Hematopoietic multipotent progenitor cell treated with erythropoietin and hydrocortisone succinate and interleukin-3 and kit ligand, for 4 days (in vitro differentiated cells): Measurements from ENCODE around the gene SAT1.

Source experiments
- DNase-seq: peaks from one replicate; pipeline ENCODE4 v3.0.0-alpha.2; 2015

The SAT1 gene

DNA sequence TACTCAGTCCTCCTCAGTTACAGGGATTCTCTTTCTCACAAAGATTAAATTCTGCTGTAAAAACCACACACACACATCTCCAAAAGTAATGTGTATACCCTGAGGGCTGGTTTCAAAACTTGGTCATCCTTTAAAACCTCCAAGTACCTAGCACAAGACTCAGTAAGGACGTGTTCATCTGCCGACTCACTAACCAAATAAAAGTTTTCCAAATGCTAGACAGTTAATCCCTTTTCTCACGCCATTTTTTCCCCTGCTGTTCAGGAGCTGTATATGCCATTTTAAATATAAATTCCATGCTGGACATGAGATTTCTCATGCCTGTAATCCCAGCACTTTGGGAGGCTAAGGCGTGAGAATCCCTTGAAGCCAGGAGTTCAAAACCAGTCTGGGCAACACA is 3.9 kb upstream of the SAT1 start:
- DNase-seq: no peak

- no peak for DNase-seq
Observed at GRCh38 chrX:23782455-23782854, 518 bp upstream of the SAT1 start.

DNA sequence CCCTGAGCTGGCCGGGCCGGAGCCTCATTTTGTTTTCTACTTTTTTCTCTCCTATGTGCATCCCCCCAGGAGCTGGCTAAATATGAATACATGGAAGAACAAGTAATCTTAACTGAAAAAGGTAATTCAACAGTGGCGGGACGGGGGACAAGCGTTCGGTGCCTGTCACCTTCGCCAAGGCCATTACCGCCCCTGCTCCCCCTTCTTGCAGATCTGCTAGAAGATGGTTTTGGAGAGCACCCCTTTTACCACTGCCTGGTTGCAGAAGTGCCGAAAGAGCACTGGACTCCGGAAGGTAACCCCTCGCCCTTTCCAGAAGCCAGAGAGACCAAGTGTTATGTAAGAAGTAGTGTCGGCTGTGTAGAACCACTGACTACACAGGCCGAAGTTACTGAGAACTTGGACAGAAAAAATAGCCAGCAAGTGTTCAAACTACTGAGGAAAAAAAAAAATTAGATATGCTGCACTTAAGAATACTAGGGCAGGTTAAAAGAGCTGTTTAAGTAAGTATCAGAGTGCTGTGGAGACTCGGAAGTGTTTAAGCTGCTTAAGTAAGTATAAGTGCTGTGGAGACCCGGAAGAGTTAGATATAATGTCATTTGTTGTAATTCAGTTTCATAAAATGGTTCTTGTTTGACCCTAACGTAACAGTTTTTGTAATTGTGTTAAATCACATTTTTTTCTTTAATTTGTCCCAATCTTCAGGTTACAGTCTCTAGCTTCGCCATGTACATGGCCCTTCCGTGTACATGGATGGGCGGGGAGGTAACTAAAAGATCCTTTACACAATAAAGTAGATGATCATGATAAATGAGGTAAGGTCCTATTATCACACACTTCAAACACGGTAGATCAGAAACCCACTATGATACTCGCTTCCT is 856 bp downstream of the SAT1 start:
- DNase-seq: peak; percentile 38

DNA sequence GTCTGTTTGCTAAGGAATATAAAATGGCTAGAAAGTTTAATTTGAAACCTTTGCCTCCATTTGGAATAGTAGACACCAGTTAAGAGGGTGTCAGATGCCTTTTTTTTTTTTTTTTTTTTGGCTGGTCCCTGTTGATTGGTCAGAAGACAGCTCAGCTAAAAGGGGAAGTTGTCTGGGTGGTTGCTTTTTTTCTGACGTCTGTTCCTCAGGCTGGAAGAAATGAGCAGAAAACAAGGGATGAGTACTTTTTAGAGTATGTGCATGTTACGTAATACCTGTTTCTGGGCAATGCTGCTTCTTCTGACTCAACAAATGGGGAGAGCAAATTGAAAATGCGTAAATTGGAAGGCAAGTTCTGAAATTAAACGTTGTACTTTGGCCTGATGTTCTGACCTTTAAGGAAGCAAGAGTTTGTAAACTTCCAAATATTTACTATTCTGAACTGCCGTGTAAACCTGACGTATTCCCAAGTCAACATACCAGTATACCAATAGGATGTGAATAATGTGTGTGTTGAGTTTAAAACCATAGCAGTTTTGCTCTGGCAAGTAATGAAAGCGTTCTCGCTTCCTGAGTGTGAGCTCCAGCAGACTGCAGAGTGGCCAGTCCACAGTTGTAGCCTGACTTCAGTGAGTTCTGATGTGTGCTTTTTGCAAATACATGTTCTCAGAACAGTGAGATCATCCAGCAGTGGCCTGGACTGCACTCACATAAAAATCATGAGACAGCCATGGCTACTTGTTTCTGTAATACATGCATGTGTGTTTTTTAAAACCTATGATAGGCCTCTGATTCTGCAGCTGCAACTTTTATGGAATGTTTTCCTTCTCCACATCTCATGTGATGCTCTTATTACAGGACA is 1.7 kb downstream of the SAT1 start:
- DNase-seq: peak; percentile 84

DNA sequence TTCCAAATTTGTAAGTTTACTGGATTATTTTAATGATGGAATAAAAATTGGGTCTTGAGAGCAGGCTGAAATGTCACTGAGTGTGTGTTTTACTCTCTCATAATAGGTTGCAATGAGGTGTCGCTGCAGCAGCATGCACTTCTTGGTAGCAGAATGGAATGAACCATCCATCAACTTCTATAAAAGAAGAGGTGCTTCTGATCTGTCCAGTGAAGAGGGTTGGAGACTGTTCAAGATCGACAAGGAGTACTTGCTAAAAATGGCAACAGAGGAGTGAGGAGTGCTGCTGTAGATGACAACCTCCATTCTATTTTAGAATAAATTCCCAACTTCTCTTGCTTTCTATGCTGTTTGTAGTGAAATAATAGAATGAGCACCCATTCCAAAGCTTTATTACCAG is 2.6 kb downstream of the SAT1 start:
- no peak for DNase-seq

DNA sequence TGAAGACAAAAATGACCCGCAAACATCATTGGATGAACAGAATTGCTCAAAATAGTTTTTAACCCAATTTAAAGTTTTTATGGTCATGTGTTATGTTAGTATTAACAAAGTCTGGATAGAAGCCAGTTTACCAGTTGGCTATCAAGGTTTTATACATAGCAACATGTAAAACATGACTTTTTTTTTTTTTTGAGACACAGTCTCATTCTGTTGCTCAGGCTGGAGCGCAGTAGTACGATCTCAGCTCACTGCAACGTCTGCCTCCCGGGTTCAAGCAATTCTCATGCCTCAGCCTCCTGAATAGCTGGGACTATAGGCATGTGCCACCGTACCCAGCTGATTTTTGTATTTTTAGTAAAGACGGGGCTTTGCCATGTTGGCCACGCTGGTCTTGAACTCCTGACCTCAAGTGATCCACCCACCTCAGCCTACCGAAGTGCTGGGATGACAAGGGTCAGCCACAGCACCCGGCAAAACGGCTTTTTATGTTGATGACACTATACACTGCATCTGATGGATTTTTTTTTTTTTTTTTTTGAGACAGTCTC is 3.4 kb downstream of the SAT1 start:
- DNase-seq: no peak

DNA sequence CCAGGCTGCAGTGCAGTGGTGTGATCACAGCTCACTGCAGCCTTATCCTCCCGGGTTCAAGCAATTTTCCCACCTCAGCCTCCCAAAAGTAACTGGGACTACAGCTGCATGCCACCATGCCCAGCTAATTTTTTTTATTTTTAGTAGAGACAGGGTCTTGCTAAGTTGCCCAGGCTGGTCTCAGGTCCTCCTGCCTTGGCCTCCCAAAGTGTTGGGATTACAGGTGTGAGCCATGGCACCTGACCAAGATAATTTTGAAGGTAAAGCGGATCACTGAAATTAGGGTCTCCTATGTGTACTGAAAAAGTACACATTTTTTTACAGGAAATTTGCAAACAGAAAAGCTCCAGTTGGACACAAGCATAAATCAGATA is 4.8 kb downstream of the SAT1 start:
- DNase-seq: no peak

DNA sequence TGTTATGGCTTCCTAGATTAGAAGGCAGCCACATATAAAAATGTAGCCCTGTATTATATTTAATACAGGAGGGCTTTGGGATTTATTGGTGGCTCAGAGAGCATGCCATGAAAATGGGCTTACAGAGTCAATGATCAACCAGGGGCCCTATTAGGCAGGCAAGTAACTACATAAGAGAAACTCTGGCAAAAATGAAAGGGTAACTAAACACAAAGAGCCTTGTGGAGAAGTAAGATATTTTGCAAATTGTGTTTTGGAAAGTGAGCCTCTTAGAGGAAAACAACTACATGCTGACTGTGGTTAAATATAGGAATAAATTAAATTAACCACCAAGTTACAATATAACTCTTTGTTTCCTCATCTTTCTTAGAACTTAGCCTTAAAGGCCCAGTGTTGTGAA is 5.5 kb downstream of the SAT1 start:
- DNase-seq: no peak

GRCh38 chrX:23788946-23789345 is 6.0 kb downstream of the SAT1 start:
- DNase-seq: no peak

DNA sequence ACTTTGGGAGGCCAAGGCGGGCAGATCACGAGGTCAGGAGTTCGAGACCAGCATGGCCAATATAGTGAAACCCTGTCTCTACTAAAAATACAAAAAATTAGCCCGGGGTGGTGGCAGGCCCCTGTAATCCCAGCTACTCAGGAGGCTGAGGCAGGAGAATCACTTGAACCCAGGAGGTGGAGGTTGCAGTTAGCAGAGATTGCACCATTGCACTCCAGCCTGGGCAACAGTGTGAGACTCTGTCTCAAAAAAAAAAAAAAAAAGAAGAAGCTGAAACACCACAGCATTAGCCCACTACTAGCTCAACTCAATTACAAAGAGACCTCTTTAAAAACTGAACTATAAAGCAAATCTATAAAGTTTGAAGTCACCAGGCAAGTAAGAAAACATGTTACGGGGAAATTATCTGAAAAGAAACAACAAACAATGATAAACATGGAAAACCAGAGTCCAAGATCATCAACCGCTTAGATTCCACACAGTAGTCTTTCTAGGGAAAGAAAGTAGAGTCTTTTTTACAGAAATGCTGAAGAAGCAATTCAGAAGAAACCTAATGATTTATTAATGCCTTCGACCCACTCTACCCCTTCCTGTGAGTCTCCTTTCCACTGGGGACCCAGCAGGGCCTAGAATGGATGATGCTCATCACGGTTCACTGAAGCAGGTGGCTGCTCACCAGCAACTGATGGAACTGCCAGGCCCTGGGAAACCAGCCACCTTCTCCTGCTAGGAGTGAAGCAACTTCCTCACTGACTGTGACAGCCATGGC is 6.6 kb downstream of the SAT1 start:
- no peak for DNase-seq

DNA sequence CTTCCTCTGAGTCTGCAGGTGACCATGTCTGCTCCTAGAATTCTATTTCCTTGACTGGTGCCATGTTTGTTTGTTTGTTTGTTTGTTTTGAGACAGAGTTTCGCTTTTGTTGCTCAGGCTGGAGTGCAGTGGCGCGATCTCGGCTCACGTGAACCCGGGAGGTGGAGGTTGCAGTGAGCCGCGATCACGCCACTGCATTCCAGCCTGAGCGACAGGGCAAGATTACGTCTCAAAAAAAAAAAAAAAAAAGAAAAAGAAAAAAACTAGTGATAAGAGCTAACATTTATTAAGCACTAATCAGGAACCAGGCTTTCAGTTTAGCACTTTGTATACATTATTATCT is 7.2 kb downstream of the SAT1 start:
- no peak for DNase-seq

DNA sequence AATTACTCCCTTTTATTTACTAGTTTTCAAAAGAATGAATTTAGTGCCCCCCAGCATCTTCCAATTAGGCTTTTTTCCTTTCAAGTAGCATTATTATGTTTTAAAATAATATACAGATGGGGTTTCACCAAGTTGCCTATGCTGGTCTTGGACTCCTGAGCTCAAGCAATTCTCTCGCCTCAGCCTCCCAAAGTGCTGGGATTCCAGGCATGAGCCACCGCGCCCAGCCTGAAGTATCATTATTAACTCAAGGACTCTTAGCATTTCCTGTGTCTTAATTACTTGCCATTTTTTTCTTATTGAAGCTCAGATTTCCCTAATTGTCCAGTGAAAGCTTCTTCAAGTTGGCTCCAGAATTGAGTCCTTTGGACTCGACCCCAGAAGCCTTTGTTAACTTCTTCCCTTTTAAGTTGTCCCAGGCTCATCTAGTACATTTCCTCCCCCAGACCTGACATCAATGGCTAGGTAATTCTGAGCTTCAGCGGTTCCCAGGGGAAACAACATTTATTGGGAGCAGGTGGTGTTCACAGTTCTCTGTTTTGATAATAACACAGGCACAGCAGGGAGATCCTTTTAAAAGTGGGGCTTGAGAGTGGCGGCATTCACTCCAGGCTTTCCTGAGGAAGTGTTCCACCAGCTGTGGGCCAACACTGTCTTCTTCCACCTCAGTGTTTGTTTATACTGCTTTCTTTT is 10.0 kb downstream of the SAT1 start:
- DNase-seq: no peak

GRCh38 chrX:23795221-23795620 is 12.2 kb downstream of the SAT1 start:
- DNase-seq: no peak

DNA sequence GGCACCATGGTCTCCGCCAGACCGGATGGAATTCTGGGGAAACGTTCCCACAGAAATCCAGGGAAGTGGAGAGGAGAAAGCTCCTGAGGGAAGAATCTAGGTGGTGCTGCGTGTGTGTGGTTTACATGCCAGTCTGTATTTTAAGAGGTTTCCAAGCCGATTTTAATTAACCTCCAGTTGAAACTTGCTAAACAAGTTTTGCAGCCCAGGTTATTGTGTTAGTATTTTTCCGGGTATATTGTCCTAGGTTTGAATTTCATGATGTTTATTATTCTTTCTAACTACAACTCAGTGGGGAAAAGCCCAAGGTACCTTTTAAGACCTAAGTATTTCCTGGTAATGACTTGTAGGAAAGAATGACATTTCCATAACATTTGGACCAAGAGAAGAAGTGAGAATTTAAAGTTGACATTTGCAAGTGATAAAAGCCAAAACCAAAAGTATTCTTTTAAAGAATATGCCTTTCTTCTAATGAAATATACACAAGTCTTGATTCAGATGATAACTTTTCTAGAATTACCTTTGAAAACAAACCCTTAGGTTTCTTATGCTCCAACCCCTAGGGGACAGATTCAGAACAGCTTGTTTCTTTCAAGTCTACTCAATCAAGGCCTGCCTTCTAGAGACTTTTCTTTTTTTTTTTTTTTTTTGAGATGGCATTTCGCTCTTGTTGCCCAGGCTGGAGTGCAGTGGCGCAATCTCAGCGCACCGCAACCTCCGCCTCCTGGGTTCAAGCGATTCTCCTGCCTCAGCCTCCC is 14.6 kb downstream of the SAT1 start:
- no peak for DNase-seq

- DNase-seq: no peak
Observed at GRCh38 chrX:23799469-23800065, 16.6 kb downstream of the SAT1 start.

- no peak for DNase-seq
Observed at GRCh38 chrX:23802431-23802830, 19.5 kb downstream of the SAT1 start.

DNA sequence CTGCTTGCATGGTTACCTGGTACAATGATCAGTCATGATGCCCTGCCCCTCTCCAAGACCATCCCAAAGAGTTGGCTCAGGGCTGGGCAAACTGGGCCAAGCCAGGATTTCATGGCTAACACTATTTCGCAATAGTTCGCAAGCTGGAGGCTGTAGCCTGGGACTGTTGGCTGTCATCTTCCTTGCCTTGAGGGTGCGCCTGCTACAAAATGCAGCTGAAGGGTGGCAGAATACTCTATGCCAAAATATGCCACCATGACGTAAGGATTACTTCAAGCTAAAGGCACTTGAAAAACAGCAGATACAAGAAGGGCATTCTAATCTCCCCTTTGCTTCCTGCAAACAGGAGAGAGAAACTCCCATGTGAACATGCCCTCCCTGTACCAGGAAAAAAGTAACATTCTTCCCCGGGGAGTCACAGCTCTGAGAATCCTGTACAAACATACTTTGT is 21.0 kb downstream of the SAT1 start:
- DNase-seq: no peak

GRCh38 chrX:23804578-23804977 is 21.6 kb downstream of the SAT1 start:
- no peak for DNase-seq

DNA sequence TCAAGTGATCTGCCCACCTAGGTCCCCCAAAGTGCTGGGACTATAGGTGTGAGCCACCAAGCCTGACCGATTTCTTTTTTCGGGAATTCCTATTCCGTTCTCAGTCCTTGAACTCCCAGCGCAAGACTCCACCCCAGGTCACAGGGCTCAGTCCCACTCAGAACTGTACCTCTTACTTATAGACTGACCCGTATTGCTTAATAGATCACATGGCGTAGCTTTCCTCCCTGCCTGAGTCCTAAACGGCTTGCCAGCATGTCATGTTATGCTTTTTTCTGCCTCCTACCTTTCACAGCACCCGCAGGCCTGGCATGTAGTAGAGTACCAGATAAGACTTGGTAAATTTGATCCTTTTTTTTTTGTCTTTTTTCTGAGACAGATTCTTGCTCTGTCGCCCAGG is 22.4 kb downstream of the SAT1 start:
- no peak for DNase-seq

GRCh38 chrX:23810279-23810678 is 27.3 kb downstream of the SAT1 start:
- DNase-seq: no peak

GRCh38 chrX:23811108-23811651 is 28.2 kb downstream of the SAT1 start:
- DNase-seq: peak; percentile 68
